Dedifferentiated amniotic fluid mesenchymal stem cell (primary cell): ENCODE data around the gene MIOX.
"Not testable (repeated sequence)": the region's sequence is repeated elsewhere in the genome, so short reads cannot be mapped to it uniquely, and the experiment has no call there.

Experiments used
- DNase-seq: peaks from one replicate; pipeline ENCODE4 v3.0.0-alpha.2; 2016; ENCODE audit errors: extremely low spot score

The MIOX gene

DNA sequence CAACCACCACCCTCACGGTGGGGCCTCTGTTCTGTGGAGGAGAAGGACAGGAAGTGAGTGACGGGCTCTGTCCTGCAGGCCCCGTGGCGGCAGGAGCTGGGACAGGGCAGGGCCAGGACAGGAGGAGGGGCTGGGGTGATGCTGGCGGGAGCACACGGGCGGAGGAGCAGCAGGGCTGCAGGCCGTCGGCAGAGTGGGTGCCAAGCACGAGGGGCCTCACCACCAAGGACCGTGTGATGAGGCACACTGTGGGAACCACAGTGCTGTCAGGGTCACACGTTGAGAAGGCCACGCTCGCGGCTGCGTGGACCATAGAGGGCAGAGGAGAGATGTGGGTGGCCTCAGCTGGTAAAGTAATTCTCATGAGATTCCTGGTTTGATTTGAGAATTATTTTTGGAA lies 30.2 kb downstream of the MIOX start:
- no peak for DNase-seq

GRCh38 chr22:50517495-50518260 lies 31.0 kb downstream of the MIOX start:
- DNase-seq: no peak

DNA sequence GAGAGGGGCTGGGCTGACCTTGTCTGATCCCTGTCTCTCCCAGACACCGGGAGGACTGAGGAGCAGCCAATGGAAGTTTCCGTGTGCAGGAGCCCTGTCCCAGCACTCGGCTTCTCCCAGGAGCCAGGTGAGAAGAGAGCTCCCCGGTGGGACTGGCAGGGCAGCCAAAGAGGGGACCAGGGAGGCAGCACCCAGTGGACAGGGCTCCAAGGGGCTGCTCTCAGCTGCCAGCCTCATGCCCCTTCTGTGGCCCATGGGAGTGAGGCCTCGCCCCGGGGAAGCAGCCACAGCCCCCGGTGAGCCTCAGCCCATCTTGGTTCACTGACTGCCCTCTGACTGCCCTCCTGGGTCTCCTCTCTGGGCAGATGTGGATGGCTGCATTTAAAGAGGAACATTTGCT lies 31.9 kb downstream of the MIOX start:
- DNase-seq: no peak

DNA sequence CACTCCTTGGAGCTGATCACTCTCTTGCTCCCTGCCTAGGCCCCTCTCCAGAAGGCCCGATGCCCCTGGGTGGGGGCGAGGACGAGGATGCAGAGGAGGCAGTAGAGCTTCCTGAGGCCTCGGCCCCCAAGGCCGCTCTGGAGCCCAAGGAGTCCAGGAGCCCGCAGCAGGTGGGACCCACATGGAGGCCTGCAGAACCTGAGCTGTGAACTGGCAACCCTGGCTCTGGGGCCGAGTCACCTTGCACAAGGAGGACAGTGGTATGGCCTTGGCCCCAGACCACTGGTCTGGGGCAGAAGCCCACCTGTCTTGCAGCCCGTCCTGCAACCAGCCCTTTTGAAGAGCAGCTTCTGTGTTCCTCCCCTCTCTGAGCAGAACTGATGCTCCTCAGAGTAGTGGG lies 32.5 kb downstream of the MIOX start:
- no peak for DNase-seq

- DNase-seq: not testable (repeated sequence)
Measured at GRCh38 chr22:50520184-50520583, 33.5 kb downstream of the MIOX start.

- DNase-seq: no peak
Measured at GRCh38 chr22:50520826-50521453, 34.3 kb downstream of the MIOX start.

DNA sequence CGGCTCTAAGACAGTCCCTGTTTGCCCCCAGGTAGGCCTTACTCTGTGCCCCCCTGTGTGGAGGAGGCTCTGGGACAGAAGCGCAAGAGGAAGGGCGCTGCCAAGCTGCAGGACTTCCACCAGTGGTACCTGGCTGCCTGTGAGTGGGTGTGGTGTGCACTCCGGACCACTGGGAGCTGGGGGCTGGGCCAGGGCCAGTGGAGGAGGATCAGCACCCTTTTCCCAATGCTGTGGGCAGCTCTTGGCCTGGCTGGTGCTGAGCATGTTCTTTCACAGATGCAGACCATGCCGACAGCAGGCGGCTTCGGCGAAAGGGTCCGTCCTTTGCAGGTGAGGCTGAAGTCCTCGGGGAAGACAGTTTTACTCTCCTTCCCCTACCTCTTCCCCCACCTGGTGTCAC lies 35.1 kb downstream of the MIOX start:
- DNase-seq: no peak

DNA sequence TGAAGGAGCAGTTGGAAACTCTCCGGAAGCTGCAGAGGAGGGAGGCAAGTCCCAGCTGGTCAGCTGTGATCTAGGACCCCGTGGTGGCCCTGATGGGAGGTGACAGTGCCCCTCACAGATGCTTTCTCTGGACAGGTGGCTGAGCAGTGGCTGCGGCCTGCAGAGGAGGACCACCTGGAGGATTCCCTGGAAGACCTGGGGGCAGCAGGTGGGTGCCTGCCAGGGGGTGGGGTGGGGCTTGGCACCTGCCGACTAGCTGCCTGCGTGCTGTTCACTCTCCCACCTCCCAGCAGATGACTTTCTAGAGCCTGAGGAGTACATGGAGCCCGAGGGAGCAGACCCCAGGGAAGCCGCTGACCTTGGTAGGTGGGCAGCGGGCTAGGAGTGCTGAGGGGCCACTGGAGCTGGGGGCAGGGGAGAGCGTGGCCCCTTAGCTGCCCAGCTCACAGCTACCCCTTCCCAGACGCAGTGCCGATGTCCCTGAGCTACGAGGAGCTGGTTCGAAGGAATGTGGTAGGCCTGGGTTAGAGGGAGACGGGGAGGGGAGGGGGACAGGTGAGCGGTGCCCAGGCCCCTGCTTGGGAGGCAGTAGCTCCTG lies 35.6 kb downstream of the MIOX start:
- no peak for DNase-seq

GRCh38 chr22:50522806-50523438 lies 36.3 kb downstream of the MIOX start:
- no peak for DNase-seq

DNA sequence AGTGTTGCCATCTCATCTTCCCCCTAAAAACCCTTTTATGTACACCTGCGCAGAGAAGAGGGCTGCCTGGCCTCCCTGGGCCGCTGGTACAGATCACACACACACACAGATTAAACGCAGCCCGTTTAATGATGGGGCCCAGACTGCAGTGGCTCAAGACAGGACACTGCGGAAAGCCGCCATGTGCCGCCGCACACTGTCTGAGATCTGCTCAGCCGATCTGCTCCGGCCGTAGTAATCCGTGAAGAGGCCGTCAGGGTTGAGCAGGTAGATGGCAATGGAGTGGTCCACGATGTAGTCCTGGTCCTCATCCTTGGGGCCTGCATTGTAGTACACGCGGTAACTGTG lies 36.8 kb downstream of the MIOX start:
- DNase-seq: no peak

DNA sequence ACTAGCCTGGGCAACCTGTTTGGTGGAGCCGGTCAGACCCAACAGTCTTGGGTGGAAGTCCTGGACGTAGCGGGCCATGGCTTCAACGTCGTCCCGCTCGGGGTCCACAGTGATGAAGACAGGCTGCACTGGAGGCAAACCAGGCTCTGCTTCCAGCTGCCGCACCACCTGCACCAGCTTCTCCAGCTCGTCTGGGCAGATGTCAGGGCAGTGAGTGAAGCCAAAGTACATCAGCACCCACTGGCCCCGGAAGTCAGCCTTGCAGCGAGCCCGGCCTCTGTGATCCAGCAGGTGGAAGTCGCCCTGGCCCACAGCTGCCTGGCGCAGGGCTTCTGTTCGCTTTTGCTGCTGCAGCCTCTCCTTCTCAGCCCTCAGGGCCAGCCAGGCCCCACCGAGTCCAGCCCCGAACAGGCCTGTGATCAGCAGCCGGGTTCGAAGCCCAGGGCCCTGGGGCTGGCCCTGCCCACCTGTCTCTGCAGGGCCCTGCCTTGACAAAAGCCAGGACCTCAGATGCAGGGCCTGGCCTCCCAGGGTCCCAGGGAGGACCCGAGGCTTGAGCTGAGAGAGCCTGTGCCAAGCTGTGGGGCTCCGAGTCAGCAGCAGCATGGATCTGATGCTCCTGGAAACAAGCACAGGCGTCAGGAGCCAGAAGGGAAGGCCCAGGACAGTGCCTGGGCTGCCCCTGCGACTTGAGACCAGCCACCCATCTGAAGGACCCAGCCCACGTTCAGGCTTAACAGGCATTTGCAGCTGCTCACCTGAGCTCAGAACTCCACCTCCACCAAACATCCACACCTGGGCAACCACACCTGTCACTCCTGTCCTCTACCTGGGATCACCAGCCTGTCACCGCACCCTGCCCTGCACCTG lies 37.4 kb downstream of the MIOX start:
- DNase-seq: no peak

GRCh38 chr22:50524676-50525103 lies 38.0 kb downstream of the MIOX start:
- no peak for DNase-seq

GRCh38 chr22:50525104-50525857 lies 38.6 kb downstream of the MIOX start, which contains the start of gene SCO2:
Gene SCO2, minus strand, starts transcription at chr22:50525598. Its CDS starts 1,187 bp downstream, at chr22:50524411.
- DNase-seq: peak; percentile 95

DNA sequence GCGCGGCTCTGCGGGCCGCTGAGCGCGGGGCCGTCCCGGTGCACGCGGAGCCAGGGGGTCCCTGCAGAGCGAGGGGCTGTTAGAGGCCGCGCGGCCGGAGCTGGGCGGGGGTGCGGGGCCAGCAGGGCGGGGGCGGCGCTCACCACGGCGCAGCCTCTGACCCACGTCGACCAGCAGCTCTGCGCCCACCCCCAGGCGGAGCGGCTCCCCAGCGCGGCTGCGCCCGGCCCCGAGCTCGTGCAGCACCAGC lies 39.1 kb downstream of the MIOX start:
- no peak for DNase-seq

- DNase-seq: peak; percentile 60
Measured at GRCh38 chr22:50526108-50526833, 39.6 kb downstream of the MIOX start.

DNA sequence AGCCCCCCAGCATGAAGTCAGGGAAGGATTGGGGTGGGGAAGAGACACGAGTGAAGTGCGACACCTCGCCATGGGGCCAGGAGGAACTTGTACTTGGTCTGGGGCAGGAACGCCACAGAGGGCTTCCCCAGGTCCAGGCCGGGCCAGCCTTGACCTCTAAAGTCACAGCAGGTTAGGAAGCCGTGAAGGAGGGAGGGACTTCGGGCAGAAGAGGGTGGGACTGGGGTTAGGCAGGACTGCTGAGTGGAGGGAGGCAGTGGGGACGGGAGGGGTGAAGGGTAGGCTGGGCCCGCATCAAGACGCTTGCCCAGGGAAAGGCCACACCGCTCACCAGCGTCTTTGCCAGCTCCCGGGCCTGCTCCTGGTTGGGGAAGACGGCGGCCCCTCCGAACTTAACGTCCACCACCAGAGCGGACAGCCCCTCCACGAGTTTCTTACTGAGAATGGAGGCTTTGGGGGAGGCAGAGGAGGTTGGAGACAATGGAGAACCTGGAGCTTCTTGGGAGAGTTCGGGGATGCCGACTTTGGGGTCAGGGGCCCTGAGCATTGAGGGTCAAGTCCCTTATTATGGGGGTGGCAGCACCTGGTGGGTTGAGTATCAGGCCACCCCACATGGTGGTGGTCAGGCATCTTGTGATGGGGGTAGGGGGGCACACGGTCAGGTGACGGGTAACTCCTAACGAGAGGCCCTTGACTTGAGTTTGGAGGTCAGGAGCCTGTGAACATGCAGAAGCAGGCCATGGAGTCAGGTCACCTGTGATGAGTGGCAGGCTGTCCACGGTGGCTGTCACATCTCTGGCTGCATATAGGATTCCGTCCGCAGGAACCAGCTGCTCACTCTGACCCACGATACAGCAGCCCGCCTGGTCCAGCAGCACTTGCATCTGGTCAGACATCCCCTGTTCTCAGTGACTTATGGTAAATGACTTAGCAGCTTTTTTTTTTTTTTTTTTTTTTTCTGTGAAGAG lies 40.5 kb downstream of the MIOX start:
- DNase-seq: no peak

- no peak for DNase-seq
Measured at GRCh38 chr22:50527921-50528681, 41.4 kb downstream of the MIOX start.

DNA sequence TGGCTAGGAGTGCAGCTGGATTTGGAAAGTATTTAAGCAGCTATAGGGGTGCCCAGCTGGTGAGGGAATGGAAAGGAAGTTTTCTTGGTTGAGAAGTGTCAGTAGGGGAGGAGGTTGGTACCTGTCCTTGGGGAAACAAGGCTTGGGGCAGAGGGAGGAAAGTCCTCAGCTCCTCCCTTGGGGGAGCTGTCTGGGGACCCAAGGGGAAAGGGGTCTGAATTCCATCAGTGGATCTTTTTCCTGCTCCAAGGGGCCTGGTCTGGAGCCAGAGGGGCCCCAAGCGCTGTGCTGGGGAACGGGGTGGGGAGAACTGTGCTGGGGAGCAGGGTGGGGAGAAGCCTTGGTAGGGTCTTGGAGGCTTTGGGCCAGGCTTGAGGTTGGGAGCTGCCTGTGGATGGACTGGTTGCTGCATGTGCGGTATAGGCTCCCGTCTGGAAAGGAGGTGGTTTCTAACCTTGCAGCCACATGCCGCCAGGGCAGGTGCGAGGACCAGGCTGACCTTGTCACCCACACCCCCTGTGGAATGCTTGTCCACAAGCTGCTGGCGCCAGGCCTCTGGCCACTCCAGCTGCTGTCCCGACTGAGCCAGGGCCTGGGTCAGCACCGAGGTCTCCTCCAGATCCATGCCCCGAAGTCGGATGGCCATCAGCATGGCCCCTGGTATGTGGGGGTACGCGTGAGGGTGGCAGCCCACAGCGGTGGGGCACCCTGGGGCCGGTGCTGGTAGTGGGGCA lies 42.2 kb downstream of the MIOX start:
- no peak for DNase-seq
